Dedifferentiated amniotic fluid mesenchymal stem cell (primary cell): ENCODE results near the gene CFAP45.

ENCODE experiments used
- DNase-seq: peaks from one replicate; pipeline ENCODE4 v3.0.0-alpha.2; 2016; ENCODE audit errors: extremely low spot score

The CFAP45 gene

DNA sequence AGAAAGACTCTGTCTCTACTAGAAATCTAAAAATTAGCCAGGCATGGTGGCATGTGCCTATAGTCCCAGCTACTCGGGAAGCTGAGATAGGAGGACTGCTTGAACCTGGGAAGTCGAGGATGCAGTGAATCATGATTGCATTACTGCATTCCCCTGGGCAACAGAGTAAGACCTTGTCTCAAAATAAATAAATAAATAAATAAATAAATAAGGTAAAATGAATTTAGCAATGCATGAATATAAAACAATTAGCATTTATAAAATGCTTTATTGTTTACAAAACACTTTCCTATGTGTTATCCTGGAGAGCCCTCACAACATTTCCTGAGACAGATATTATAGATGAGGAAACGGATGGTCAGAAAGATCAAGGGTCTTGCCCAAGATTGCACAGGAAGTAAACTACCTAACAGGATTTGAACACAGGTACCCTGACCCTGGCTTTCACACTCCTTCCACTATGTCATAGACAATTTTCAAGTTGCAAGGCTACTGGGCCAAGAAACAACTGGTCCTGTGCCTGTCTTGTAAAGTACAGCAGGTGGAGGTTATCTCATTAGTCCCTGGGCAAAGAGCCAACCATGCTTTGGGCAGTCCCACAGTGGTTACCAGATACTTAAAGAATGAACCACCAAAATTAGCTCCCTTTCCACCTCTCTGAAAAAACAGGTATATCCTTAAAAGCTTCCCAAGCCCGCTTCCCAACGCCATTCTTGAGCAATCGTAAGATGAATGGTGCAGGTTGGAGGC is 22.1 kb downstream of the CFAP45 start:
- no peak for DNase-seq

- DNase-seq, result no peak
These were observed 26.3 kb downstream of the CFAP45 start for GRCh38 chr1:159873530-159874143.

DNA sequence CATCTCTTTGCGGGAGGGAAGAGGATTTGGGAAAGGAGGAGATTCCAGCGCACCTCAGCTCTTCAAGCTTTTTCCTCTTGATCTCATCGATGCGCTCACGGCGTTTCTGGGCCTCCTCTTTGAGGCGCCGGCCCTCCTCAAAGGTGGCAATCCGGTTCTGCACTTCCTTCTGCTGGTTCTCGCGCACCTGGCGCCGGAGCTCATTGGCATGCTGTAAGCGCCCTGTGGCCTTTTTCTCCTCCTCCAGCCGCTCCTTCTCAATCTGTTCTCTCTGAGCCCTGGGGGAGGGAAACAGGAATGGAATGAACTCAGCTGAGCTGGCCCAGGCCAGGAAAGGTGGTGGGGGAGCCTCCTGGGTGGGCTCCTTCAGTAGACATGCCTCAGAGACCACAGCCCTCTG is 27.1 kb downstream of the CFAP45 start:
- no peak for DNase-seq

GRCh38 chr1:159870704-159871103 is 29.3 kb downstream of the CFAP45 start:
- no peak for DNase-seq

GRCh38 chr1:159869607-159870006 is 30.4 kb downstream of the CFAP45 start:
- no peak for DNase-seq

DNA sequence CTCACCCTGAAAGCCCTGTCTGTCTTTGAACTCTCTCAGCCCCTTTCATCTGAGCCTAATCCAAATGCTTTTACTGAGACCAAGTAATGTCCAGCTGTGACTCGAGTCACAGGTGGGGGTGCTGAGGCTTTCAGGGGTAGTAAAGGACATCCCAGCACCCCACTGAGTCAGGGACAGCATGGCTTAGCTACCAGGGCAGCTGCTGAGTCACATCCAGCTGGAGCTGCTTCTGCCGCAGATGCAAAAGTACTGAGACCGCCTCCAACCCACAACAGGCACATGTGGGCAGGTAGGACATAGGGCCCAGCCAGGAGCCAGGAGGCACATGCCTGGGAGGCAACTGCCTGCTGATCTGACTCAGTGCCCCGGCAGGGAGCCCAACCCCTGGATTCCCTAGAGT is 30.8 kb downstream of the CFAP45 start:
- no peak for DNase-seq

DNA sequence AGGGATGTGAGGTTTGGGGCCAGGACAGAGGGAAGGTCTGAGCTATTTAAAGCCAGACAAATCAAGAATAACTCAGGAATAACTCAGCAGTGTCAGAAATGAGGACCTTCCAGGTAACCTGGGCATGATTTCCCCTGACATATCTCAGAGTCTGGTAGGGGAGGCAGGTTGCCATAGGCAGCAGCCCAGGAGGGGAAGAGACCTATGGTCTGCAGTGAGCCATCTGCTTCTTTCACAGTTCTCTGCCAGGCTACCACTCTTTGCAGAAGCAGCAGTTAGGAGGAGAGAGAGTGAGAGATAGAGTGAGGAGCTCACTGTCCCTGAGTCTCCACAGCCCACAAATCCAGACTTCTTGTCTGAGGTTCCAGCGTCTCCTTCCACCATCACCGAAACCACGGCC is 31.2 kb downstream of the CFAP45 start:
- no peak for DNase-seq

- DNase-seq, result no peak
These were observed 32.3 kb downstream of the CFAP45 start for GRCh38 chr1:159867664-159868026.

- DNase-seq, result no peak
These were observed 32.9 kb downstream of the CFAP45 start for GRCh38 chr1:159866905-159867663.

DNA sequence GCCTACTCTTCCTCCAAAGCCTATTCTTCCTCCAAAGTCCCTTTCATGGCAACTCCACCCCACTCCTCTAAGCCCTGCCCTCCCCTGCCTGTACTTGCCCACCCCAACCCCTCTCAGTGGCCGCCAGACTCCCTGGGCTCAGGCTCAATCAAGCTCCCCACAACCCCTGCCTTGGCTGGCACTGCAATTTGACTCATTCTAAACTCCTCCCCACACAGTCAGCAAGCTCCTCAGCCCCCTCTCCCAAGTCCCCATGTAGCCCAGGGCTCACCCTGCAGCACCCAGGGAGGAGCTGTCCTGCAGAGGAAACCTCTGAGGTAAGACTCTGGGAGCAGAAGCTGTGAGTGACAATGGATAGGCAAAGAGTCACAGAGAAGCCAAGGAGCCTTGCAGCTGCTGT is 33.9 kb downstream of the CFAP45 start:
- no peak for DNase-seq

DNA sequence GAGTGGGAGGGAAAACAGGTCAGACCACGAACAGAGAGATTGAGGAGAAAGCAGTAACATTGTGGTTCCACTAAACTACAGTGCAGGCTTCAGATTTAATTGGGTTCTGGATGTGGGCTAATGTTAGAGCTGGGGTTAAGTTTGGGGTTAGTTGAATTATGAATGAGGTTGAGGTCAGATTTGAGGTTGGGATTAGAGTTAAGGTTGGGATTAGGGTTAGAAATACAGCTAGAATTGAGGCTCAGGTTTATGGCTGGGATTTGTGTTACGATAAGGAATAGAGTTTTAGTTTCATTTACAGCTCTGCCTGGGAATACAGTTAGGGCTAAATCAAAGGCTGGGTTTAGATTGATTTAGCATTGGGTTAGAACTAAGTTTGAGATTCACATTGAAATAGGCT is 35.7 kb downstream of the CFAP45 start:
- no peak for DNase-seq

- DNase-seq, result no peak
These were observed 37.4 kb downstream of the CFAP45 start, which contains the start of gene VSIG8 for GRCh38 chr1:159862557-159862956. Gene VSIG8 (minus strand): TSS chr1:159862657. CDS start chr1:159862521, 136 bp downstream.

DNA sequence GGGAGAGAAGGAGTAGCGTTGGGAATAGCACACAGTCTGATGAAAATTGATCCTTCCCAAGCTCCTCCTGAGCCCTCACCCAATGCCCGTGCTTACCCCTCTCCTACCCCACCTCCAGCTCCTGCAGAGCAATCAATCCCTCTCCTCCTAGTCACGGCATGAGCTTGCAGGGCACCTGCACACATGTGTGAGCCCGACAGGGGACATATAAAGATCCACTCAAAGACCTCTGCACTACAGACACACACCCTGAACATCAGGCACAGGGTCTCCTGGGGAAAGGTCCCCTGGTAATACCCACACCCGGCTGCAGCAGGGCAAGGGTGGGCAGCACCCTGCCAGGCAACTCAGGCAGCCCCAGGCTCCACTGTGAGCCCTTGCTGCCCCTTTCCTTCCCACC is 37.9 kb downstream of the CFAP45 start:
- no peak for DNase-seq

DNA sequence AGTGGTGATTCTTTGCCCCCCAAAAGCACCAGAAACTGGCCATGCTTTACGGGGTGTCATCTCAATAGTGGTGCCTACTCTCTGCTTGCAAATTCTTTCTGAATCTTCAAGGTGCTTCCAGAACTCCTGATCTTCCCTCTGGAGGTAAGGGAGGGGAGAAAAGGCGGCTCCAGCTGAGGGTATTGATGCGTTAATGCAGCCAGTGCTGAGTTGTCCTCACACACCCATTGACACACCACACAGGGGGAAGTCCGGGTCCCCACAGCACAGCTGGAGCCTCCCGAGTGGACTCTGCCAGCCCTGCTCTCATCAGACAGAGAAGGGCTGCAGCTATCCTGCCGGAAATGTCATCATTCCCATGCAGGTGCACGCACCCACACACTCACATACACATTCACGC is 38.7 kb downstream of the CFAP45 start:
- DNase-seq, result no peak

DNA sequence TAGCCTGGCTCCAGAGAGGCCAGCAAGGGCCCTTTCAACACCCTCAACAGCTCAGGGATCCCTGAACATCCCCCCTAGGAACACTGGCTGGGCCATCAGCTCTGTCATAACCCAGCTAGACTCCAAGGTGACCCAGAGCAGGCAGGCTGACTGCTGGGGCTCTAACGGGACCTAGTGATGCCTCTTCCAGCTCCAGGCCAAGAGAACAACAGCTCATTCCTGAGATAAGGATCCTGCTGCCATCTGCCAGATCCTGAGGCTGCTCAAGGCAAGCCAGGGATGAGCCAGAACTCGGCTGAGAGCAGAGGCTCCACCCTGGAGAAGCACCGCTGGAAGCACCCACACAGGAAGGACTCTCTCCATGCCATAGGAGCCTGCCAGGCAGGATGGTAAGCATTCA is 39.5 kb downstream of the CFAP45 start:
- no peak for DNase-seq

DNA sequence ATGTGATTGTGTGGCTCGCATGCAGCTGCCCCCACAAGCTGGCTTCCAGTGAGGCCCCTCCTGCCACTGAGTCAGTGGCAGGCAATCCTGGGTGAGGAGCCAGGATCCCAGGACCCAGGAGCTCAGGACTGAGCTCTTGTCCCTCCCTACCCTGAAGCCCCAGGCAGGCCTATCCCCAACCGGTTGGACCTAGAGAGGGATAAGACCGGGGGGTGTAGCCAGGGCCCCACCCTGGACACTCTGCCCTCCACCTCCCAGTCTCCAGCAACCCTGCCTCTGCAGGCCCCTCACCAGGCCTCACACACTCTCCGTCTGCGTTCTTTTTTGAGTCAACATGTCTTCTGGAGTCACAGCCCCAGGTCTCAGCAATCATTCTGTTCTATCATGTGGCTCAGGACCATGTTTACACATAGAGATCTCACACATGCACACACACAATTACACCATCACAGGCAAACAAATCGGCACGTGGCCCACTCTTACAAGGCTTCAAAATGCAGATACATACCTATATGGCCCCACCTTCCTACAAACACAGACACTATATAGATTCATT is 40.1 kb downstream of the CFAP45 start:
- no peak for DNase-seq

- no peak for DNase-seq
These were observed 42.1 kb downstream of the CFAP45 start for GRCh38 chr1:159857889-159858288.

GRCh38 chr1:159856576-159856975 is 43.4 kb downstream of the CFAP45 start:
- DNase-seq, result no peak

DNA sequence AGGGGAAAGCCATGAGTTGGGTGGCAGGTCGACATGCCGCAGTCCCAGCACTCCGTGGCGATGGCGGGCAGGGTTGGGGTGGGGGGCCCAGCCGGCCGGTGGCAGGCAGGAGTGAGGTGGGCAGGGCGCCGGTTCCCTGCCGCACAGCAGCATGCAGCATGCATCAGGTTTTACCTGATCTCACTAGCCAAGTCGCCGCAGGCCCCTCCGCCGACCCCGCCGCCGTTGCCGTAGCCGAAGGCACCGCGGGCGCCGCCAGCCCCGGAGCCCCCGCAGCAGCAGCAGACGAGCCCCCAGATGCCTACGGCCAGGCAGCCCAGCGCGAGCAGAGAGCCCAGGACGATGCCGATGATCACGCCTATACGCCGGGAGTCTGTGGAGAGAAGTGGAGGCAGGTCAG is 44.3 kb downstream of the CFAP45 start:
- no peak for DNase-seq

DNA sequence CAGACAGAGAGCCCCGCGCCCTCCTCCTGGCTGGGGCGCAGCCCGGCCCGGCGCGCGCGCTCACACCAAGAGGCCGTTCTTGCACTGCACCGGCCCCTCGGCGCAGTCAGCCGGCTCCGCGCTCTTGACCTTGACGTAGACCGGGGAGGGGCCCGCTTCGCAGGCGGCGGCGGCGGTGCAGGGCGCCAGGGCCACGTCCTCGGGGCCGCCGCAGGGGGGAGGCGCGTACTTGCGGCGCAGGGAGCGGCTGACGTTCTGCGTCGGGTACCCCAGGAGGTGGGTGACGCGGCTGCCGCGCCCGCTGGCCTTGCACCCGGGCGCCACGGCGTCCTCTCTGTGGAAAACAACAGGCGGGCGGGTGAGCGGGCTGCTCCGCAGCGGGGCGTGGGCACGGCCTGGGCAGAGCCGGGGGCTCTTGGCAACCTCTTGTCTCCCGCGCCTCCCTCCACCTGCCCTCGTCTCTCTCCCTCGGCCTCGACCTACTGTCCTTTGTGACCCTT is 45.2 kb downstream of the CFAP45 start:
- DNase-seq, result peak; percentile 65

DNA sequence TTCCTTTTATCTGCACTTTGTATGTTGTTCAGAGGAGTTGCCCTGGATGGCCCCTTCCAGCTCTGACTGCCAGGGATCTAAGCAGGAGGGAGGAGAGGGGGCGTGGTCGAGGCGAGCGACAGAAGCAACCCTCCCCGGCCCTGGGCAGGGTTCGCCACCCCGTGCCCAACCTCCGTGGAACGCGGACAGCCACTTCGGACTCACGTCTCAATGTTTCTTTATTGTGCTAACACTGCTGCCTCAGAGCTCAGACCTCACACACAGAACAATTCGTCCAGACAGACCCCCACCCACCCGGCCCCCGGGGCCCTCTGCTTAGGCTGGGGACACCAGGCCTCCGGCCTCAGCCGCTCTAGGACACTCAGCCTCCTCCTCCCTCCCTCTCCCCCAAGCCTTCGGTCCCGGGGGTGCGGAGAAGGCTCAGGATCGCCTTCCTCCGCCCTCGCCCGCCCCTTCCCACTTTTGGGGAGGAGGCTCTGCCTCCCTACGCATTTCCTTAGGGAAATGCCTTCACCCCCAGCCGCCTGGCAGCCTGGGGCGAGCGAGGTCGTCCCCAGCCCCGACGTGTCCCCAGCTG is 45.8 kb downstream of the CFAP45 start:
- peak; percentile 31 for DNase-seq
